Fibroblast of the conjunctiva (primary cell): ENCODE results near the gene FAM9B.
"Not testable (repeated sequence)": the region's sequence is repeated elsewhere in the genome, so short reads cannot be mapped to it uniquely, and the experiment has no call there.

Source experiments
- DNase-seq: peaks from one replicate; pipeline ENCODE4 v3.0.0-alpha.2; 2010; ENCODE audit warnings: low read depth

The FAM9B gene

GRCh38 chrX:9033989-9034388 is at the start of gene FAM9B:
FAM9B (minus strand) TSS chrX:9034127; CDS start chrX:9032986, 1,141 bp downstream.
- no peak for DNase-seq

GRCh38 chrX:9081271-9081670 is 47.3 kb upstream of the FAM9B start:
- no peak for DNase-seq

- no peak for DNase-seq
These were observed 40.4 kb upstream of the FAM9B start for GRCh38 chrX:9074326-9074725.

GRCh38 chrX:9072281-9072680 is 38.4 kb upstream of the FAM9B start:
- no peak for DNase-seq

- no peak for DNase-seq
These were observed 37.2 kb upstream of the FAM9B start for GRCh38 chrX:9071031-9071650.

GRCh38 chrX:9069573-9069972 is 35.6 kb upstream of the FAM9B start:
- DNase-seq, result no peak

GRCh38 chrX:9064694-9065093 is 30.8 kb upstream of the FAM9B start:
- no peak for DNase-seq

GRCh38 chrX:9062641-9063040 is 28.7 kb upstream of the FAM9B start:
- DNase-seq, result no peak

GRCh38 chrX:9055354-9055753 is 21.4 kb upstream of the FAM9B start:
- DNase-seq, result no peak

- DNase-seq, result no peak
These were observed 18.2 kb upstream of the FAM9B start for GRCh38 chrX:9052081-9052480.

GRCh38 chrX:9050331-9050730 is 16.4 kb upstream of the FAM9B start:
- no peak for DNase-seq

- DNase-seq, result no peak
These were observed 14.9 kb upstream of the FAM9B start for GRCh38 chrX:9048801-9049200.

GRCh38 chrX:9038244-9038643 is 4.3 kb upstream of the FAM9B start:
- DNase-seq, result no peak

GRCh38 chrX:9037296-9037695 is 3.4 kb upstream of the FAM9B start:
- DNase-seq, result no peak

GRCh38 chrX:9033586-9033985 is 341 bp downstream of the FAM9B start:
- no peak for DNase-seq

- DNase-seq, result no peak
These were observed 748 bp downstream of the FAM9B start for GRCh38 chrX:9033179-9033578.

GRCh38 chrX:9023293-9023692 is 10.6 kb downstream of the FAM9B start:
- no peak for DNase-seq

- DNase-seq, result no peak
These were observed 14.8 kb downstream of the FAM9B start for GRCh38 chrX:9019151-9019550.

GRCh38 chrX:9018332-9018731 is 15.6 kb downstream of the FAM9B start:
- DNase-seq, result not testable (repeated sequence)

GRCh38 chrX:9003041-9003440 is 30.9 kb downstream of the FAM9B start:
- no peak for DNase-seq

GRCh38 chrX:8988446-8988845 is 45.5 kb downstream of the FAM9B start:
- peak; percentile 14 for DNase-seq

GRCh38 chrX:8987672-8988250 is 46.2 kb downstream of the FAM9B start:
- DNase-seq, result no peak

- DNase-seq, result no peak
These were observed 49.7 kb downstream of the FAM9B start for GRCh38 chrX:8984231-8984630.

GRCh38 chrX:8981723-8982122 is 52.2 kb downstream of the FAM9B start:
- DNase-seq, result no peak
